Epithelial cell of esophagus (primary cell): ENCODE data around the gene CLDN9.
A peak's percentile ranks its signal among the peaks of the same experiment; 100 is the strongest.

Experiments used
- DNase-seq: peaks from one replicate; pipeline ENCODE4 v3.0.0; 2010; ENCODE audit warnings: low read depth
- H3K4me3 ChIP-seq: 2 replicates; pipeline ENCODE4 v1.5.1; 2011; ENCODE audit warnings: mild to moderate bottlenecking, low read length, control low read depth
- CTCF ChIP-seq: IDR thresholded peaks from 2 replicates; pipeline ENCODE4 v1.5.1; 2011; ENCODE audit warnings: low read depth, mild to moderate bottlenecking, low read length, control low read depth, inconsistent platforms; ENCODE audit not compliant: insufficient read depth; ENCODE audit errors: missing control alignments

CLDN9 gene

GRCh38 chr16:3058139-3059030 is 45.7 kb downstream of the CLDN9 start:
- peak overlapping the region; percentile 69 for H3K4me3 ChIP-seq
- TF ChIP-seq CTCF, result peak; percentile 39
- peak; percentile 64 for DNase-seq

GRCh38 chr16:3059041-3059722 is 46.5 kb downstream of the CLDN9 start:
- peak; percentile 54 for TF ChIP-seq CTCF
- peak; percentile 77 for DNase-seq
- H3K4me3 ChIP-seq, result peak overlapping the region; percentile 69

- no peak for TF ChIP-seq CTCF
- peak overlapping the region; percentile 69 for H3K4me3 ChIP-seq
- no peak for DNase-seq
Observed at GRCh38 chr16:3059723-3060242, 47.1 kb downstream of the CLDN9 start.

GRCh38 chr16:3060339-3061127 is 47.8 kb downstream of the CLDN9 start:
- no peak for DNase-seq
- H3K4me3 ChIP-seq, result no peak overlapping the region
- no peak for TF ChIP-seq CTCF

GRCh38 chr16:3062553-3062952 is 49.8 kb downstream of the CLDN9 start:
- H3K4me3 ChIP-seq, result no peak overlapping the region
- no peak for DNase-seq
- TF ChIP-seq CTCF, result no peak

- no peak for TF ChIP-seq CTCF
- H3K4me3 ChIP-seq, result no peak overlapping the region
- no peak for DNase-seq
Observed at GRCh38 chr16:3063625-3064386, 51.1 kb downstream of the CLDN9 start.
